Measurements from ENCODE around the gene CORO7. TPM values are rescaled to one million over a fixed set of nuclear protein-coding genes. Genes with fewer than 3 reads are reported as not detected.

The CORO7 gene
- polyA plus RNA-seq, 3 donors = 10.1 to 23.6 (median 18.6) TPM

- 85 to 93% (median 90%) methylated on average over 21 of the region's 21 CpGs for WGBS, 3 donors
- H3K27ac ChIP-seq (ENCODE audit: low read depth, low read length) = no peak overlapping the region
Observed at GRCh38 chr16:4378999-4379690, 37.3 kb downstream of the CORO7 start.

- WGBS, 3 donors = 57 to 88% (median 66%) methylated on average over 14 to 15 of the region's 15 CpGs
- no peak overlapping the region for H3K27ac ChIP-seq (ENCODE audit: low read depth, low read length)
Observed at GRCh38 chr16:4378161-4378666, 38.2 kb downstream of the CORO7 start.

GRCh38 chr16:4377573-4378154, 38.7 kb downstream of the CORO7 start:
- no peak overlapping the region for H3K27ac ChIP-seq (ENCODE audit: low read depth, low read length)
- 76 to 80% (median 80%) methylated on average over 12 of the region's 12 CpGs for WGBS, 3 donors

- no peak overlapping the region for H3K27ac ChIP-seq (ENCODE audit: low read depth, low read length)
- WGBS, 3 donors = 68 to 81% (median 74%) methylated on average over 27 of the region's 27 CpGs
Observed at GRCh38 chr16:4376893-4377572, 39.4 kb downstream of the CORO7 start.

- WGBS, 3 donors = 49 to 61% (median 55%) methylated on average over 24 to 31 of the region's 31 CpGs
- peak overlapping the region; percentile 23 for H3K27ac ChIP-seq (ENCODE audit: low read depth, low read length)
Observed at GRCh38 chr16:4376126-4376892, 40.1 kb downstream of the CORO7 start.

- 76 to 83% (median 83%) methylated on average over 15 of the region's 15 CpGs for WGBS, 3 donors
- H3K27ac ChIP-seq (ENCODE audit: low read depth, low read length) = peak overlapping the region; percentile 23
Observed at GRCh38 chr16:4375717-4376116, 40.7 kb downstream of the CORO7 start.

GRCh38 chr16:4373909-4374742, 42.3 kb downstream of the CORO7 start:
- WGBS, 3 donors = 40 to 57% (median 45%) methylated on average over 29 to 30 of the region's 30 CpGs
- H3K27ac ChIP-seq (ENCODE audit: low read depth, low read length) = peak overlapping the region; percentile 41

- H3K27ac ChIP-seq (ENCODE audit: low read depth, low read length) = peak overlapping the region; percentile 7
- 36 to 59% (median 41%) methylated on average over 9 of the region's 9 CpGs for WGBS, 3 donors
Observed at GRCh38 chr16:4373356-4373908, 43.0 kb downstream of the CORO7 start.

GRCh38 chr16:4372578-4373355, 43.6 kb downstream of the CORO7 start:
- 44 to 54% (median 45%) methylated on average over 10 of the region's 10 CpGs for WGBS, 3 donors
- peak overlapping the region; percentile 7 for H3K27ac ChIP-seq (ENCODE audit: low read depth, low read length)

- WGBS, 3 donors = 6 to 7% (median 7%) methylated on average over 26 to 43 of the region's 43 CpGs
- peak overlapping the region; percentile 14 for H3K27ac ChIP-seq (ENCODE audit: low read depth, low read length)
Observed at GRCh38 chr16:4372001-4372577, 44.3 kb downstream of the CORO7 start.

GRCh38 chr16:4371357-4372000, 44.9 kb downstream of the CORO7 start, which contains the start of gene VASN:
TSS of gene VASN (plus strand) at chr16:4371848. CDS start at chr16:4380878, 9,030 bp downstream.
- peak within 1 kb of the TSS; percentile 14 for H3K27ac ChIP-seq (ENCODE audit: low read depth, low read length)
- 4 to 6% (median 5%) methylated on average over 33 to 50 of the region's 50 CpGs for WGBS, 3 donors

GRCh38 chr16:4370570-4371356, 45.6 kb downstream of the CORO7 start:
- H3K27ac ChIP-seq (ENCODE audit: low read depth, low read length) = no peak overlapping the region
- WGBS, 3 donors = 63 to 67% (median 66%) methylated on average over 14 of the region's 14 CpGs

GRCh38 chr16:4370151-4370550, 46.2 kb downstream of the CORO7 start:
- WGBS, 3 donors = 71 to 82% (median 72%) methylated on average over 3 of the region's 3 CpGs

GRCh38 chr16:4369007-4369733, 47.2 kb downstream of the CORO7 start:
- no peak overlapping the region for H3K27ac ChIP-seq (ENCODE audit: low read depth, low read length)
- WGBS, 3 donors = 85 to 90% (median 90%) methylated on average over 13 of the region's 13 CpGs

More at GRCh38 chr16:4370151-4370550, 46.2 kb downstream of the CORO7 start:
- no peak overlapping the region for H3K27ac ChIP-seq (ENCODE audit: low read depth, low read length)

Data from adipose tissue (tissue), 3 donors.